ENCODE data around the gene ATP8A2. TPM values are rescaled to one million over a fixed set of nuclear protein-coding genes. Genes with fewer than 3 reads are reported as not detected.
A peak's percentile ranks its signal among the peaks of the same experiment; 100 is the strongest.

Gene ATP8A2
- total and polyA plus RNA-seq, 2 of the 8 experiments (the other 6 are each of a cell fraction or from before 2014, with no cell fraction given), result 2.4 to 8.3 TPM

- H3K27me3 ChIP-seq (replicated peaks in 1 of 4; ENCODE audit: control insufficient read depth in 3 of 4, extremely low read depth in 1 of 4, insufficient read depth in 3 of 4, low read length in 3 of 4), result no peaks in the 10 kb centered on the region; a peak in 1 of 7 replicates
- no peaks in the 10 kb centered on the region for H3K79me1 ChIP-seq (ENCODE audit: low read depth, low read length)
- no peak overlapping the region for H4K8ac ChIP-seq (ENCODE audit: extremely low read depth, insufficient read depth, low read length)
- no peaks in the 10 kb centered on the region for H4K20me1 ChIP-seq (replicated peaks in 1 of 2; ENCODE audit: control insufficient read depth in 1 of 2, insufficient read depth in 2 of 2, low read length in 2 of 2)
- CTCF ChIA-PET (ENCODE audit: partially characterized antibody), result no interaction called here
- H3K23ac ChIP-seq (ENCODE audit: insufficient read length), result no peak overlapping the region
- H3K14ac ChIP-seq (ENCODE audit: insufficient read length), result no peak overlapping the region
- H3K27ac ChIP-seq (ENCODE audit: low read depth, low read length), result no peak overlapping the region
- no peak overlapping the region for H2BK120ac ChIP-seq (replicated peaks; ENCODE audit: low read depth, low read length)
- POLR2A ChIA-PET (ENCODE audit: partially characterized antibody), result no interaction called here
- no peak overlapping the region for H3K4me2 ChIP-seq (ENCODE audit: insufficient read depth in 1 of 2, low read depth in 2 of 2, low read length in 2 of 2)
- no peaks in the 10 kb centered on the region; the same call in 1 of the 2 replicates for H3K23me2 ChIP-seq (ENCODE audit: low read depth, low read length)
- H3K18ac ChIP-seq (ENCODE audit: extremely low read depth, low read length), result no peak overlapping the region
- H2BK15ac ChIP-seq (ENCODE audit: low read length), result no peak overlapping the region
- peak overlapping the region; percentile 82; the same call in 1 of the 2 replicates for H2AK5ac ChIP-seq (ENCODE audit: low read depth, low read length)
- no peaks in the 10 kb centered on the region for H3K36me3 ChIP-seq (ENCODE audit: control insufficient read depth in 2 of 4, insufficient read depth in 4 of 4, low read length in 3 of 4)
- H3K9me3 ChIP-seq (ENCODE audit: insufficient read depth in 2 of 2, low read depth in 1 of 2, low read length in 1 of 2), result peaks cover 19 to 23% of the 10 kb centered on the region in 2 experiments
- H2BK5ac ChIP-seq (ENCODE audit: low read depth, low read length), result no peak overlapping the region
- no peak overlapping the region for H3K9ac ChIP-seq (replicated peaks in 1 of 4; ENCODE audit: extremely low read depth in 1 of 4, low read depth in 3 of 4, low read length in 3 of 4)
- H2BK20ac ChIP-seq (ENCODE audit: low read length), result no peak overlapping the region
- H3K4me3 ChIP-seq (ENCODE audit: extremely low read depth in 1 of 4, insufficient read depth in 2 of 4, low read depth in 3 of 4, low read length in 4 of 4), result no peak overlapping the region
- no peak overlapping the region for H4K5ac ChIP-seq (ENCODE audit: insufficient read length, low read depth, low read length)
- FAIRE-seq (no peak), DNase-seq (ENCODE audit: low read depth in 1 of 2, low spot score in 2 of 2) (no peak)
- H4K91ac ChIP-seq (replicated peaks; ENCODE audit: insufficient read length, low read length), result no peak overlapping the region
- no peak overlapping the region for H2BK12ac ChIP-seq (ENCODE audit: low read depth, low read length)
- no peak overlapping the region for H3K4ac ChIP-seq (replicated peaks; ENCODE audit: insufficient read length, low read depth, low read length)
- peaks cover 0 to 2% (median under 1%) of the 10 kb centered on the region in 4 experiments; a peak in 2 of 7 replicates for H3K4me1 ChIP-seq (replicated peaks in 1 of 4; ENCODE audit: control insufficient read depth in 3 of 4, insufficient read depth in 4 of 4, low read length in 3 of 4)
- WGBS, 2 experiments (ENCODE audit: extremely low coverage in 1 of 2, insufficient coverage in 1 of 2, insufficient read length in 1 of 2, insufficient replicate concordance in 2 of 2, low coverage in 1 of 2, low lambda C conversion rate in 2 of 2, missing lambda C conversion rate in 1 of 2), result 95% methylated on average over 7 of the region's 7 CpGs; no CpG with 5 or more reads in 1 of the 2 experiments
- H3K56ac ChIP-seq (replicated peaks; ENCODE audit: insufficient read length, low read depth, low read length), result no peak overlapping the region
- no peaks in the 10 kb centered on the region for H3K79me2 ChIP-seq (ENCODE audit: control insufficient read depth in 1 of 2, insufficient read depth in 2 of 2, low read length in 2 of 2)
- H2AFZ ChIP-seq (ENCODE audit: low read length), result no peak overlapping the region
- no peak for TF ChIP-seq GABPA (IDR thresholded peaks at IDR 0.05; ENCODE audit: borderline replicate concordance, insufficient read depth, low read length)
These were observed 527.2 kb downstream of the ATP8A2 start for GRCh38 chr13:25898991-25899390.

Data from H1 (cell line).